Measurements from ENCODE around the gene CALN1.

GRCh38 chr7:72298091-72298490, 114.0 kb downstream of the CALN1 start:
- TF ChIP-seq CTCF (optimal IDR thresholded peaks at IDR 0.05 in 1 of 3, IDR thresholded peaks at IDR 0.05 in 1 of 3, conservative IDR thresholded peaks at IDR 0.05 in 1 of 3; ENCODE audit: extremely low read depth in 1 of 3, insufficient read depth in 2 of 3, low read length in 3 of 3) = no peak
- TF ChIP-seq EZH2 (IDR thresholded peaks at IDR 0.05; ENCODE audit: low read length) = no peak
